Stimulated activated CD8-positive, alpha-beta memory T cell treated with anti-CD3 and anti-CD28 coated beads, Interleukin-12 subunit alpha, Interleukin-12 subunit beta, amount 100 ng/mL, for 1 hour (primary cell): ENCODE measurements around the gene CDC42BPA.

ENCODE experiments used
- DNase-seq: peaks from one replicate; pipeline ENCODE4 v3.0.0-alpha.2; 2020; ENCODE audit warnings: low read depth

CDC42BPA gene

GRCh38 chr1:227335242-227336020 lies 17.1 kb upstream of the CDC42BPA start:
- DNase-seq: no peak

- DNase-seq: no peak
Observed at GRCh38 chr1:227333423-227333822, 15.1 kb upstream of the CDC42BPA start.

GRCh38 chr1:227330279-227331076 lies 12.2 kb upstream of the CDC42BPA start:
- no peak for DNase-seq

GRCh38 chr1:227328405-227329019 lies 10.2 kb upstream of the CDC42BPA start:
- no peak for DNase-seq

- no peak for DNase-seq
Observed at GRCh38 chr1:227325156-227325555, 6.9 kb upstream of the CDC42BPA start.

- no peak for DNase-seq
Observed at GRCh38 chr1:227323967-227324268, 5.6 kb upstream of the CDC42BPA start.

- no peak for DNase-seq
Observed at GRCh38 chr1:227323171-227323966, 5.1 kb upstream of the CDC42BPA start.

GRCh38 chr1:227322376-227322775 lies 4.1 kb upstream of the CDC42BPA start:
- no peak for DNase-seq

- DNase-seq: no peak
Observed at GRCh38 chr1:227321035-227321434, 2.7 kb upstream of the CDC42BPA start.

GRCh38 chr1:227320476-227320875 lies 2.2 kb upstream of the CDC42BPA start:
- DNase-seq: no peak

- DNase-seq: no peak
Observed at GRCh38 chr1:227318853-227319607, 738 bp upstream of the CDC42BPA start.

GRCh38 chr1:227317523-227318015 lies 723 bp downstream of the CDC42BPA start:
- DNase-seq: no peak

- DNase-seq: no peak
Observed at GRCh38 chr1:227317011-227317451, 1.3 kb downstream of the CDC42BPA start.

- no peak for DNase-seq
Observed at GRCh38 chr1:227316456-227316855, 1.8 kb downstream of the CDC42BPA start.

- DNase-seq: no peak
Observed at GRCh38 chr1:227315629-227316346, 2.5 kb downstream of the CDC42BPA start.

GRCh38 chr1:227314014-227314848 lies 4.1 kb downstream of the CDC42BPA start:
- DNase-seq: no peak

- DNase-seq: no peak
Observed at GRCh38 chr1:227312361-227313025, 5.8 kb downstream of the CDC42BPA start.

- DNase-seq: no peak
Observed at GRCh38 chr1:227311389-227312001, 6.8 kb downstream of the CDC42BPA start.
